Activated CD4-positive, alpha-beta T cell treated with anti-CD3 and anti-CD28 coated beads, Interleukin-2, Interleukin-4, amounts not matched to agents 100 ng/mL and 50 ng/mL, durations not matched to agents 16 hours and 8 hours (primary cell): ENCODE results near the gene IFNL3.
"Not testable (repeated sequence)": the region's sequence is repeated elsewhere in the genome, so short reads cannot be mapped to it uniquely, and the experiment has no call there.

Source experiments
- DNase-seq: peaks from one replicate; pipeline ENCODE4 v3.0.0-alpha.2; 2020; ENCODE audit warnings: low spot score

Gene IFNL3

GRCh38 chr19:39218230-39219007 lies 26.4 kb downstream of the IFNL3 start:
- no peak for DNase-seq

DNA sequence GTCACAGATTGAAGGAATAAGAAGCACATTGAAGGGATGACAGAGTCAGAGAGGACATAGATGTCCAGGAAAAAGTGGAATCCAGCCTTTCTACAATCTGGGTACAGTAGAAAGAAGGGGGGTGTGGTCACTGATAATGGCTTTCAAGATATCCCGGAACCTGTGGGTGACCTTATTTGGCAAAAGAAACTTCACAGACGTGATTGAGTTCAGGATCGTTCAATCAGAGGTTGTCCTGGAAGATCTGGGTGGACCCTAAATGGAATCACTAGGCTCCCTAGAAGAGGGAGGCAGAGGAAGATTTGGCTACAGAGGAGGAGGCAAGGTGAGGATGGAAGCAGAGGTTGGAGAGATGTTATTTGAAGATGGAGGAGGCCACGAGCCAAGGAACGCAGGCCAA lies 27.7 kb downstream of the IFNL3 start:
- DNase-seq: no peak

DNA sequence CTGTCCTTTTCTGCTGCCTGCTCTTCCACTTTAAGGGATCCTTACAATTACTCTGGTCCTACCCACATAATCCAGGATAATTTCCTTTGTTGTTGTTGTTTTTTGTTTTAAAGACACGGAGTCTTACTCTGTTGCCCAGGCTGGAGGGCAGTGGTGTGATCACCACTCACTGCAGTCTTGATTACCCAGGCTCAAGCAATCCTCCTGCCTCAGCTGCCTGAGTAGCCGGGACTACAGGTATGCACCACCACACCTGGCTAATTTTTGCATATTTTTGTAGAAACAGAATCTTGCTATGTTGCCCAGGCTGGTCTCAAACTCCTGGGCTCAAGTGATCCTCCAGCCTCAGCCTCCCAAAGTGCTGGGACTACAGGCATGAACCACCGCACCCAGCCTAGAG lies 29.5 kb downstream of the IFNL3 start:
- DNase-seq: not testable (repeated sequence)

GRCh38 chr19:39212375-39212742 lies 32.4 kb downstream of the IFNL3 start:
- DNase-seq: peak; percentile 59

DNA sequence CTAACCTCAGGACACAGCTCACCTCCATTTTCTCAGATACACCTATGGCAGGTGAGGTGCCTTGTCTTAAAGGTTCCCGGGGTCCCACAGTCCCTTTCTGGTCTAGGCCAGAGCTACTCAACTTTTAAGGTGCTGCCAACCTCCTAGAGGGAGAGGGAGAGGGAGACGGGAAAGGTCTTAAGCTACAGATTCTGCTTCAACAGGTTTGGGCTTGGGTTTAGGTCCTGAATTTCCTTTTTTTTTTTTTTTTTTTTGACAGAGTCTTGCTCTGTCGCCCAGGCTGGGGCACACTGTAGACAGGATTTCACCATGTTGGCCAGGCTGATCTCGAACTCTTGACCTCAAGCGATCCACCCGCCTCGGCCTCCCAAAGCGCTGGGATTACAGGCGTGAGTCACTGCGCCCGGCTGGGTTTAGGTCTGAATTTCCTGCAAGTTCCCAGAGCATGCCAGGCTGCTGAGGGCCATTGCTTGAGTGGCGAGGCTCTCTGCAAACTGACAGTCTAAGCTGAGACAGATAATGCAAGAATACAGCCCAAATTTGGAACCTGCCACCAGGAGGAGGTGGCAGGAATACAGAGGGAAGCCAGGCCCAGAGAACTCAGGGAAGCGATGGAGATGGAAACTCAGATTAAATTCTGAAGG lies 33.0 kb downstream of the IFNL3 start:
- DNase-seq: no peak

DNA sequence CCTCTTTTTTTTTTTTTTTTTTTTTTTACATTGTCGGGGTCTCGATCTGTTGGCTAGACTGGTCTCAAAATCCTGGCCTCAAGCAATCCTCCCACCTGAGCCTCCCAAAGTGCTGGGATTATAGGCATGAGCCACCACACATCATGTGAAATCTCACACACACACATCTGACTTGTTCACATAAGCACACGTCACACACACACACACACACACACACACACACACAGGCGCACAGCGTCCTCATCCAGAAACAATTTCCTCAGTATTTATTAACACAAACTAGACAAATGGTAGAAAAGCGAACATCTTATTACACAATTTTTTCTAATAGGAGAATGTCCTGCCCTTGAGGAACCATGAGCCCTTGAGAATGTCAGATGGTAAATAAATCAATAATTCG lies 35.6 kb downstream of the IFNL3 start:
- no peak for DNase-seq

GRCh38 chr19:39208175-39208795 lies 36.5 kb downstream of the IFNL3 start:
- DNase-seq: no peak

DNA sequence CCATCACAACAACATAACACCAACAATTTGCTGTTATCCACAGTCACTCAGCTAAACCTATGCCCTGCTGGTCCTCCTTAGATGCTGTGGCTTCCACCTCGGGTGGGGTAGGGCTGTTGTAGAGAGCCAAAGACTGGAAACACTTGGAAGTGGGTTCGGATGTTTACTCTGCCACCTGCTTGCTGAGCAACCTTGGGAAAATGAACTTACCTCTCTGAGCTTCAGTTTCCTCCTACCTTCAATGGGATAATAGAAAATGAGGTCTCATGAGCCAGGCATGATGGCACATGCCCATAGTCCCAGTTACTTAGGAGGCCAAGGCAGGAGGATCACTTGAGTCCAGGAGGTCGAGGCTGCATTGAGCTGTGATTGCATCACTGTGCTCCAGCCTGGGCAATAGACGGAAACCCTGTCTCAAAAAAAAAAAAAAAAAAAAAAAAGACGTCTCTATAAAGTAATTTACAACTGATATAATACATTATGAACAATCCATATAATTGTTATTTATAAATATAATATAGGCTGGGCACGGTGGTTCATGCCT lies 37.4 kb downstream of the IFNL3 start:
- DNase-seq: no peak

GRCh38 chr19:39206122-39206521 lies 38.7 kb downstream of the IFNL3 start:
- no peak for DNase-seq

DNA sequence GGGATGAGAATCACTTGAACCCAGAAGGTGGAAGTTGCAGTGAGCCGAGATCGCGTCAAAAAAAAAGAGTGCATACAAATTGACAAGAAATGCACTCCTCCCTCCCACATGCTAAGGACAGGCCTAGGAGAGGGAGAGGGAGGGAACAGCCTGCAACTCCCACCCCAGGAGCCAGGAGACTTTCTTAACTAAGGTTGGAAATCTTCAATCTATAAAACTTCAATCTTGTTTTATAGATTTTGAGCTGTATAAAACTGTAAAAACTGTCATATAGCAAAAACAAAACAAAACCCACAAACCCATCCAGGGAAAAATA lies 39.4 kb downstream of the IFNL3 start:
- no peak for DNase-seq

DNA sequence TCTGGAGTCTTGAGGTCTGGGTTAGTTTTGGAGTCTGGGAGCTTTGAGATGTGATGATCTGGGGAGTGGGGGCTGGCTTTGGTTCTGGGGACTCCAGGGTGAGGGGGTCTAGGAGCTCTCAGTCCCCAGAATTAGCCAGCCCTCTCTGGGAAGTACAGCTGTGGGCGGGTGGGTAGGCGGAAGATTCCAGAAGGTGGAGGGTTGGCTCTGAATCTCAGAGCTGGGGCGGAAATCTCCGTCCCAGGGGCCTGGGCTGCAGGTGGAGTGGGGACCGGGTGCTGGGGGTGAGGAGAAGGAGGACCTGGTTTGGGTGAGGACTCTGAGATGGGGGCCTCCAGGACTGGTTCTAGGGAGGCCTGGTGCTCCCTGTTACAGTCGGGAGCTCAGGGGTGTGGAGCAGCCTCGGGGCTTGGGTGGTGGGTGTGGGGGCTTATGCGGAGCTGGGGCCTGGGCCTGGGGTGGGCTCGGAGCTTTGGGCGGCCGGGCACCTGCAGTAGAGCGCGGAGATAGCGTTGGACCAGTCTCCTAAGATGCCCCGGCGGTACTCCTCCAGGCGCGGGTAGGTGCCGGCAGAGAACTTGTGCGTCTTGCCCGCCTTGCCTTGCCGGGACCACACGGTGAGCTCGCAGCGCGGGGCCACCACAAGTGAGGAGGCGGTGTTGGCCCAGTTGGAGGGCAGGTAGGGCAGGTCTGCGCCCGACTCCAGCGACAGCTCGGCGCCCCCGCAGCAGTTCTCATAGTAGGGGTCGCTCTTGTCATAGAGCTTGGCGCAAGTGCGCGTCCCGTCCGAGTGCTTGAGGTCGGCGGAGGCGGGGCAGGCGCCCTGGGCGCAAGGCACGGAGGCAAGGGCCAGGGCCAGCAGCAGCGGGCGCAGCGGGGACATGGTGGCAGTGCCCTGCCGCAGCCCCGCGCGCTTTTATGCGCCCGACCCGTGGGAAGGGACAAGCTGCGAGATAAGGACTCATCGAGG lies 41.1 kb downstream of the IFNL3 start, which contains the start of gene SYCN:
Gene SYCN, minus strand, starts transcription at position 892 of the 970 bp plus-strand sequence. Its CDS starts 9 bp downstream, at position 883.
- DNase-seq: no peak

GRCh38 chr19:39202998-39203355 lies 41.8 kb downstream of the IFNL3 start:
- no peak for DNase-seq

- DNase-seq: no peak
These were observed 44.0 kb downstream of the IFNL3 start for GRCh38 chr19:39200803-39201115.

GRCh38 chr19:39200066-39200802 lies 44.6 kb downstream of the IFNL3 start:
- no peak for DNase-seq

- no peak for DNase-seq
These were observed 45.8 kb downstream of the IFNL3 start for GRCh38 chr19:39199025-39199424.

DNA sequence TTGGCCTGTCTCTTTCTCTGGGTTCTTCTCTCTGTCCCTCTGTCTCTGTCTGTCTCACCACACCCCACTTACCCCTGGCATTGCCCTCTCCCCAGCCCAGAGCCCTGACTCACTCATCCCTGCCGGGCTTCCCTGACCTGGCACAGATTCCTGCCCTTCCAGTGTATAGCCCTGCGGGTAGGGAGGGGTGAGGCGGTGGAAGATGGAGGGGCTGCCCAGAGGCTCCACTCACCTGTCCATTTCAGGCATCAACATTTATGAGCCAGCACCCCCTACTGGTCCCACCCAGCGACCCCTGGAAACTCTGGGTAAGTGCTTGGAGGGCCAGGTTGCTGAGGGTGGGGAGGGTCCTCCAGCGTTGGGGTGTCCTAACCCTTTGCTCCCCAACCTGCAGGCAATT lies 47.0 kb downstream of the IFNL3 start:
- DNase-seq: no peak

DNA sequence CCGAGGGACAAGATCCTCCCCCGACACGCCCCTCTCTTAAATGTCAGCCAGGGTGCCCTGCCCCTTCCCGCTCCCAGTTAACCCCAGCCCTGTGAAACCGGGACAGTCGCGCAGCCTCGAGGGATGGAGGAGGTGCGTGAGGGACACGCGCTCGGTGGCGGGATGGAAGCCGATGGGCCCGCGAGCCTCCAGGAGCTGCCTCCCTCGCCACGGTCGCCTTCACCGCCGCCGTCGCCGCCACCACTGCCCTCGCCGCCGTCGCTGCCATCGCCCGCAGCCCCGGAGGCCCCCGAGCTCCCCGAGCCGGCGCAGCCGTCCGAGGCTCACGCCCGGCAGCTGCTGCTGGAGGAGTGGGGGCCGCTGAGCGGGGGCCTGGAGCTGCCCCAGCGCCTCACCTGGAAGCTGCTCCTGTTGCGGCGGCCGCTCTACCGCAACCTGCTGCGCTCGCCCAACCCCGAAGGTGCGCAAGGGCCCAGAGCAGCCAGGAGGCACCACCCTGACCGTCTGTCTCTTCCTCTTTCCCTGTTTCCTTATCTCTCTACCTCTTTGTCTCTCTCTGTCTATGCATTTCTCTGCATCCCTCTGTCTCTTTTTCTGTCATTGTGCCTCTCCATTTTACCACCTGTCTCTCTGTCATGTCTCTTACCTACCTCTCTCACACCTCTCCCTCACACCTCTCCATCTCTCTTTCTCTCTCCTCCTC lies 47.8 kb downstream of the IFNL3 start, which contains the start of gene NCCRP1:
Gene NCCRP1, plus strand, starts transcription at position 105 of the 703 bp plus-strand sequence. Its CDS starts 19 bp downstream, at position 124.
- no peak for DNase-seq

DNA sequence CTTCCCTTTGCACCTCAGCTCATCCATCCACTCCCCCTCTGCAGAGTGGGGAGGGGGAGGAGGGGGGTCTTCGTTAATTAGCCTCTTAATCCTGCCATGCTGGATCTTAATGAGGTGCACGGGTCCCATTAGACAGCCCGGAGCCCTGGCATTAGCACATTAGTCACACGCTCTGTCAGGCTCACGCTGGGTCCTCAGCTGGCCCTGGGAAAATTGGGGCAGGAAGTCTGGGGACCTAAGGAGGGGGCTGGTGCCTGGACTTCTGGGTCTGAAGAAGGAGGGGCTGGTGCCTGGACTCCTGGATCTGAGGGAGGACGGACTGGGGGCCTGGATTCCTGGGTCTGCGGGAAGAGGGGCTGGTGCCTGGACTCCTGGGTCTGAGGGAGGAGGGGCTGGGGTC lies 48.5 kb downstream of the IFNL3 start:
- DNase-seq: no peak

DNA sequence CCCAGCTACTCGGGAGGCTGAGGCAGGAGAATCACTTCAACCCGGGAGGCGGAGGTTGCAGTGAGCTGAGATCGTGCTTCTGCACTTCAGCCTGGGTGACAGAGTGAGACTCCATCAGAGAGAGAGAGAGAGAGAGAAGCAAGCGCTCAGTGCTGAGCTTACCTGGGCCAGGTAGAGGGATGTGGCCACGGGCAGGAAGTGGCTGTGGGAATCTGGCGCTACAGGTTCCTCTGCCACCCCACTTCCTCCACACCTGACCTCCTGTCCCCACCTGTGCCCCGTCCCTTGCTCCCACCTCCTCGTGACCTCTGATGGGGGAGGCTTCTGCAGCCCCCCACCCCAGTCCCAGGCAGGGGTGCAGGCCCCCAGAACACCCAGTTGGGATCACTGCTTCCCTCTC lies 49.1 kb downstream of the IFNL3 start:
- DNase-seq: no peak

DNA sequence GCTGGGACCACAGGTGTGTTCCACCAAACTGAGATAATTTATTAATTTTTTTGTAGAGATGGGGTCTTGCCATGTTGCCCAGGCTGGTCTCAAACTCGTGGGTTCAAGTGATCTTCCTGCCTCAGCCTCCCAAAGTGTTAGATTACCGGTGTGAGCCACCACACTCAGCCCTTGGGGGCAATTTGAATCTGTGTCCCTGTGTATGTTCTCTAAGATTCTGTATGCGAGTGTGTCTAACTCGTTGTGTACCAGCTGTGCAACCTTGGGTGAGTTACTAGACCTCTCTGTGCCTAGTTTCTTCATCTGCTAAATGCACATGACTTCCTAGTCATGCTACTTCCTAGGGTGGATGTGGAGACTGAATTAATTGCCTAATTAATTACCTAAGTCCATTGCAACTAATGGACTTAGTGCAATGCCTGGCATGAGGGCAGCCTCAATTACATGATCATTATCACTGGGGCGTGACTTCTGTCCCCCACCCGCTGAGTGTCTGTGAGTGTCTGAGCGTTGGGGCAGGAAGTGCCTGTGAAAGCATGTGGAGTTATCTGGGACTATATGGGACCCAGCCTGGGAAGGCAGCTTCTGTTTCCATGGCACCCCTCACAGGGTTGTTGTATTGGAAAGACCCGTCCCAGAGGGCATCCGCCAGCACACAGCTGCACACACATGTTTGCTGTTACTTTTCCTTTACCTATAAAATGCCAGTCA lies 49.8 kb downstream of the IFNL3 start:
- no peak for DNase-seq
